GM12878 (cell line): ENCODE measurements around the gene ASTL. TPM values are rescaled to one million over a fixed set of nuclear protein-coding genes. Genes with fewer than 3 reads are reported as not detected.

ENCODE experiments used
- ATAC-seq: fragments of 200-7000 bp; cut with Tn5 transposase; 3 replicates; pipeline ENCODE4 v1.9.1; 2020; ENCODE audit warnings: mild to moderate bottlenecking, moderate library complexity
- BruUV-seq: library from RNA; stranded (reverse); fragments of 400-500 nt; replicated peaks from 2 replicates; lab custom pipeline; 2021; lab: Mats Ljungman, UMichigan
- CTCF ChIA-PET: fragments of 300-600 bp; sonication (Branson Sonifier 250); formaldehyde crosslinking; extraction: SDS; loops from one replicate; lab custom pipeline; 2021; ENCODE audit warnings: inconsistent platforms; lab: Yijun Ruan, JAX
- POLR2A ChIA-PET: fragments of 350-600 bp; formaldehyde crosslinking; extraction: SDS; loops from one replicate; lab custom pipeline; 2021; ENCODE audit warnings: inconsistent platforms; lab: Charles Lee
- RAD21 ChIA-PET: fragments of 300-600 bp; sonication (Branson Sonifier 250); formaldehyde crosslinking; loops from one replicate; lab custom pipeline; 2023; ENCODE audit warnings: antibody characterized with exemption; ENCODE audit not compliant: unreplicated experiment; lab: Charles Lee
- SMC1A ChIA-PET: fragments of 300-600 bp; sonication (Branson Sonifier 250); formaldehyde crosslinking; loops from one replicate; lab custom pipeline; 2023; ENCODE audit not compliant: unreplicated experiment, uncharacterized antibody; lab: Charles Lee
- DNase-seq: peaks from one replicate; pipeline ENCODE4 v3.0.0-alpha.2; 2011; ENCODE audit warnings: low read depth, low spot score
- FAIRE-seq: peaks from 3 replicates; lab custom pipeline; 2011; peaks lifted over from hg19 to GRCh38; lab: Jason Lieb, UNC
- H2AFZ ChIP-seq: 2 replicates; pipeline ENCODE4 v1.6.0; 2011; ENCODE audit warnings: low read depth, low read length, control low read depth; ENCODE audit not compliant: control insufficient read depth
- H3K27ac ChIP-seq: 2 replicates; pipeline ENCODE4 v1.5.1; 2011; ENCODE audit warnings: control low read depth; ENCODE audit not compliant: control insufficient read depth, insufficient read depth
- H3K27me3 ChIP-seq, 2 experiments: replicated peaks in 1 of 2; 2 replicates each; pipeline versions ENCODE4 v1.6.0 to v1.6.1; 2011; ENCODE audit warnings: low read length in 1 of 2; ENCODE audit not compliant: control insufficient read depth in 2 of 2, insufficient read depth in 2 of 2
- H3K36me3 ChIP-seq, 2 experiments: 2 replicates each; pipeline ENCODE4 v1.5.1; 2011; ENCODE audit warnings: low read length in 1 of 2; ENCODE audit not compliant: control insufficient read depth in 2 of 2, insufficient read depth in 2 of 2
- H3K4me1 ChIP-seq: 2 replicates; pipeline ENCODE4 v1.6.1; 2011; ENCODE audit warnings: mild to moderate bottlenecking, low read length, moderate library complexity, mixed read lengths; ENCODE audit not compliant: control insufficient read depth, insufficient read depth
- H3K4me2 ChIP-seq: 2 replicates; pipeline ENCODE4 v1.6.0; 2011; ENCODE audit warnings: control low read depth; ENCODE audit not compliant: control insufficient read depth, insufficient read depth
- H3K4me3 ChIP-seq: fragments of 200-600 bp; sonication (generic); 2 replicates; pipeline ENCODE4 v1.5.1; 2016
- H3K79me2 ChIP-seq: 2 replicates; pipeline ENCODE4 v1.6.0; 2011; ENCODE audit warnings: low read length; ENCODE audit not compliant: control insufficient read depth, insufficient read depth
- H3K9ac ChIP-seq: 2 replicates; pipeline ENCODE4 v1.8.0; 2011; ENCODE audit warnings: low read length, control low read depth, mixed read lengths; ENCODE audit not compliant: control insufficient read depth, insufficient read depth
- H3K9me3 ChIP-seq: replicated peaks from 3 replicates; pipeline ENCODE4 v1.5.1; 2011; ENCODE audit warnings: mild to moderate bottlenecking, low read length; ENCODE audit not compliant: control insufficient read depth, insufficient read depth
- H4K20me1 ChIP-seq: 2 replicates; pipeline ENCODE4 v1.6.0; 2011; ENCODE audit not compliant: control insufficient read depth, insufficient read depth
- BACH1 ChIP-seq: fragments of 450-650 bp; IDR thresholded peaks from 2 replicates; pipeline ENCODE4 v1.6.1; 2017; ENCODE audit warnings: mild to moderate bottlenecking, borderline replicate concordance
- CBX3 ChIP-seq: fragments of 200-600 bp; sonication (generic); IDR thresholded peaks from 2 replicates; pipeline ENCODE4 v1.6.1; 2016; ENCODE audit warnings: low read depth, borderline replicate concordance
- CEBPZ ChIP-seq: fragments of 150-350 bp; IDR thresholded peaks from 2 replicates; pipeline ENCODE4 v1.6.1; 2016; ENCODE audit warnings: low read depth, low read length
- CHD4 ChIP-seq: fragments of 200-600 bp; sonication (generic); IDR thresholded peaks from 2 replicates; pipeline ENCODE4 v1.6.1; 2016; ENCODE audit warnings: mild to moderate bottlenecking
- DPF2 ChIP-seq: fragments of 450-650 bp; IDR thresholded peaks from 2 replicates; pipeline ENCODE4 v1.6.1; 2017; ENCODE audit warnings: mild to moderate bottlenecking
- HDAC6 ChIP-seq: fragments of 200-600 bp; sonication (generic); IDR thresholded peaks from one replicate; pipeline ENCODE4 v1.8.0; 2017; ENCODE audit warnings: antibody characterized with exemption; ENCODE audit not compliant: unreplicated experiment
- MEF2B ChIP-seq: fragments of 450-650 bp; IDR thresholded peaks from 2 replicates; pipeline ENCODE4 v1.6.1; 2018; ENCODE audit warnings: mild to moderate bottlenecking, moderate library complexity; ENCODE audit not compliant: partially characterized antibody, poor library complexity, severe bottlenecking
- MLLT1 ChIP-seq: fragments of 450-650 bp; IDR thresholded peaks from 2 replicates; pipeline ENCODE4 v1.6.1; 2016; ENCODE audit warnings: mild to moderate bottlenecking
- PKNOX1 ChIP-seq: fragments of 450-650 bp; IDR thresholded peaks from 2 replicates; pipeline ENCODE4 v1.6.1; 2016; ENCODE audit warnings: mild to moderate bottlenecking
- POLR2AphosphoS5 ChIP-seq: IDR thresholded peaks from 2 replicates; pipeline ENCODE4 v1.6.1; 2011; ENCODE audit warnings: mild to moderate bottlenecking, low read length, inconsistent platforms
- RUNX3 ChIP-seq: IDR thresholded peaks from 2 replicates; pipeline ENCODE4 v1.6.1; 2012; ENCODE audit warnings: low read length, inconsistent platforms
- TCF12 ChIP-seq: IDR thresholded peaks from 2 replicates; pipeline ENCODE4 v1.6.1; 2011; ENCODE audit warnings: low read depth, mild to moderate bottlenecking, low read length
- TCF7 ChIP-seq: IDR thresholded peaks from 2 replicates; pipeline ENCODE4 v1.6.1; 2014; ENCODE audit warnings: antibody characterized with exemption, borderline replicate concordance
- USF2 ChIP-seq: IDR thresholded peaks from 2 replicates; pipeline ENCODE4 v1.6.1; 2011; ENCODE audit warnings: low read depth, low read length, improper control_type of control experiment, borderline replicate concordance
- ZNF622 ChIP-seq: fragments of 450-650 bp; IDR thresholded peaks from 2 replicates; pipeline ENCODE4 v1.6.1; 2017; ENCODE audit warnings: mild to moderate bottlenecking, inconsistent platforms
- ZSCAN29 ChIP-seq: fragments of 450-650 bp; IDR thresholded peaks from 2 replicates; pipeline ENCODE4 v1.6.1; 2017; ENCODE audit warnings: mild to moderate bottlenecking, moderate library complexity
- WGBS: methylation state at CpG from one replicate; pipeline ENCODE4 v1.1.6; 2016; ENCODE audit warnings: low lambda C conversion rate; ENCODE audit not compliant: insufficient replicate concordance, insufficient coverage; ENCODE audit errors: missing lambda C conversion rate; 5-methylcytosine and 5-hydroxymethylcytosine counted together
- in situ Hi-C: fragments of 300-500 bp; cut with MboI; formaldehyde crosslinking; loops from 9 replicates; pipeline ENCODE4 v1.14.3; 2018; ENCODE audit warnings: mixed read lengths
- intact Hi-C: fragments of 100-400 bp; cut with micrococcal nuclease; formaldehyde crosslinking; loops from one replicate; pipeline ENCODE4 v1.14.2; 2022; ENCODE audit not compliant: unreplicated experiment
- polyA plus RNA-seq, 11 experiments: library from polyadenylated mRNA; depleted of rRNA in 4 of 11; unstranded in 6 of 11; stranded (reverse) in 5 of 11; fragments of >200 nt; fragmentation: Nextera tagmentation in 4 of 11; fragmentation: Illumina TruSeq in 1 of 11; extraction: Ambion mirVana in 4 of 11; extraction: Trizol in 1 of 11; gene quantifications; 1 replicate in 1 of 11; 2 replicates in 10 of 11; pipeline versions ENCODE4 v1.2.1 to v1.2.3, GENCODE V29; 2011 to 2016; ENCODE audit warnings: inconsistent platforms in 2 of 11, missing spikeins in 2 of 11, low read depth in 1 of 11
- total RNA-seq, 4 experiments: library from RNA; depleted of rRNA in 3 of 4; stranded (reverse); fragments of >200 nt in 3 of 4; fragmentation: Illumina TruSeq in 1 of 4; extraction: Trizol in 1 of 4; gene quantifications; 2 replicates each; pipeline versions ENCODE4 v1.2.1 to v1.2.3, GENCODE V29; 2013 to 2021

ASTL gene
- total and polyA plus RNA-seq, 10 of the 15 experiments (the other 5 are each of a cell fraction or from before 2014, with no cell fraction given): 0.18 to 1.0 (median 0.38) TPM; not detected in 4

- H3K9ac ChIP-seq: peak overlapping the region; percentile 68
- H3K9me3 ChIP-seq: peaks cover 3% of the 10 kb centered on the region; the same call in 2 of the 3 replicates
- intact Hi-C loops: no loop called here
- FAIRE-seq (no peak), DNase-seq (no peak), ATAC-seq (no peak)
- ChIA-PET RAD21 (interaction anchor here (0.8 to 6.3 kb wide), 4 partner anchors 15 to 74 kb away, joined by 3 to 182 read pairs (median 30); partner anchors contain the start of genes ASTL, DUSP2 and STARD7), POLR2A (interaction anchor here (1.0 to 6.4 kb wide), 5 partner anchors 15 to 74 kb away, joined by 3 to 161 read pairs (median 11); partner anchors contain the start of genes DUSP2 and STARD7), CTCF (interaction anchor here (0.6 to 4.2 kb wide), 4 partner anchors 15 to 21 kb away, joined by 3 to 42 read pairs (median 4); no protein-coding TSS in a partner anchor), SMC1A (interaction anchor here (1.0 to 6.6 kb wide), 4 partner anchors 15 to 165 kb away, joined by 3 to 139 read pairs (median 17); partner anchors contain the start of genes ASTL and DUSP2)
- H3K27ac ChIP-seq: peak overlapping the region; percentile 95
- H4K20me1 ChIP-seq: no peaks in the 10 kb centered on the region
- H2AFZ ChIP-seq: peak overlapping the region; percentile 79
- no peaks in the 10 kb centered on the region for H3K36me3 ChIP-seq
- WGBS: 25% methylated on average over 17 of the region's 17 CpGs
- no TSS peak for BruUV-seq
- no peaks in the 10 kb centered on the region for H3K27me3 ChIP-seq
- in situ Hi-C loops: no loop called here
- peak overlapping the region; percentile 78 for H3K4me2 ChIP-seq
- no peaks in the 10 kb centered on the region; the same call in none of the 2 replicates for H3K79me2 ChIP-seq
- H3K4me1 ChIP-seq: peaks cover 74% of the 10 kb centered on the region
- H3K4me3 ChIP-seq: no peak overlapping the region
- TF ChIP-seq CBX3: no peak
- TF ChIP-seq RUNX3: no peak
- no peak for TF ChIP-seq CEBPZ
- no peak for TF ChIP-seq BACH1
- no peak for TF ChIP-seq USF2
- TF ChIP-seq TCF7: no peak
- no peak for TF ChIP-seq TCF12
- 0 out of 2 replicates have a peak, but pooled peaks have one; percentile 4 for TF ChIP-seq POLR2AphosphoS5
- 0 out of 2 replicates have a peak, but pooled peaks have one; percentile 14 for TF ChIP-seq DPF2
- peak; percentile 68 for TF ChIP-seq MEF2B
- no peak for TF ChIP-seq ZSCAN29
- no peak; the same call in 1 of the 2 replicates for TF ChIP-seq CHD4
- TF ChIP-seq MLLT1: 0 out of 2 replicates have a peak, but pooled peaks have one; percentile 11
- no peak for TF ChIP-seq HDAC6
- no peak for TF ChIP-seq PKNOX1
- no peak for TF ChIP-seq ZNF622
Measured at GRCh38 chr2:96159084-96159830, 21.0 kb upstream of the ASTL start.
